Activated naive CD4-positive, alpha-beta T cell treated with Interleukin-2 at 50 U/mL for 16 hours (primary cell): ENCODE results near the gene AHRR.
"Not testable (repeated sequence)": the region's sequence is repeated elsewhere in the genome, so short reads cannot be mapped to it uniquely, and the experiment has no call there.

Experiments used
- DNase-seq: peaks from one replicate; pipeline ENCODE4 v3.0.0-alpha.2; 2020

AHRR gene

GRCh38 chr5:380701-381309 is 59.3 kb downstream of the AHRR start:
- no peak for DNase-seq

GRCh38 chr5:383066-383465 is 61.6 kb downstream of the AHRR start:
- DNase-seq, result no peak

GRCh38 chr5:383621-384020 is 62.1 kb downstream of the AHRR start:
- DNase-seq, result no peak

GRCh38 chr5:384576-384975 is 63.1 kb downstream of the AHRR start:
- DNase-seq, result not testable (repeated sequence)

- DNase-seq, result no peak
Observed at GRCh38 chr5:385321-385720, 63.8 kb downstream of the AHRR start.

- no peak for DNase-seq
Observed at GRCh38 chr5:386432-387341, 65.2 kb downstream of the AHRR start.

- DNase-seq, result no peak
Observed at GRCh38 chr5:387491-388265, 66.2 kb downstream of the AHRR start.

- no peak for DNase-seq
Observed at GRCh38 chr5:388266-389196, 67.0 kb downstream of the AHRR start.

- DNase-seq, result no peak
Observed at GRCh38 chr5:389197-389821, 67.8 kb downstream of the AHRR start.

- DNase-seq, result no peak
Observed at GRCh38 chr5:389891-390622, 68.5 kb downstream of the AHRR start.

- no peak for DNase-seq
Observed at GRCh38 chr5:390623-391491, 69.3 kb downstream of the AHRR start.

GRCh38 chr5:392431-392988 is 71.0 kb downstream of the AHRR start:
- peak; percentile 81 for DNase-seq

GRCh38 chr5:393846-394275 is 72.3 kb downstream of the AHRR start:
- no peak for DNase-seq

GRCh38 chr5:394671-395155 is 73.2 kb downstream of the AHRR start:
- DNase-seq, result no peak

GRCh38 chr5:395156-395920 is 73.8 kb downstream of the AHRR start:
- no peak for DNase-seq

- DNase-seq, result no peak
Observed at GRCh38 chr5:395921-396530, 74.5 kb downstream of the AHRR start.

GRCh38 chr5:396531-396961 is 75.0 kb downstream of the AHRR start:
- no peak for DNase-seq

GRCh38 chr5:398141-398474 is 76.6 kb downstream of the AHRR start:
- DNase-seq, result not testable (repeated sequence)
